NCI-H2196 (cell line): ENCODE data around the gene HERPUD2.
"Not testable (repeated sequence)": the region's sequence is repeated elsewhere in the genome, so short reads cannot be mapped to it uniquely, and the experiment has no call there.

ENCODE experiments used
- DNase-seq: peaks from one replicate; lab custom pipeline; 2025; ENCODE audit not compliant: unreplicated experiment; lab: John Stamatoyannopoulos, UW

The HERPUD2 gene

GRCh38 chr7:35714862-35715261 lies 19.9 kb upstream of the HERPUD2 start:
- DNase-seq: no peak

GRCh38 chr7:35714407-35714806 lies 19.5 kb upstream of the HERPUD2 start:
- DNase-seq: no peak

DNA sequence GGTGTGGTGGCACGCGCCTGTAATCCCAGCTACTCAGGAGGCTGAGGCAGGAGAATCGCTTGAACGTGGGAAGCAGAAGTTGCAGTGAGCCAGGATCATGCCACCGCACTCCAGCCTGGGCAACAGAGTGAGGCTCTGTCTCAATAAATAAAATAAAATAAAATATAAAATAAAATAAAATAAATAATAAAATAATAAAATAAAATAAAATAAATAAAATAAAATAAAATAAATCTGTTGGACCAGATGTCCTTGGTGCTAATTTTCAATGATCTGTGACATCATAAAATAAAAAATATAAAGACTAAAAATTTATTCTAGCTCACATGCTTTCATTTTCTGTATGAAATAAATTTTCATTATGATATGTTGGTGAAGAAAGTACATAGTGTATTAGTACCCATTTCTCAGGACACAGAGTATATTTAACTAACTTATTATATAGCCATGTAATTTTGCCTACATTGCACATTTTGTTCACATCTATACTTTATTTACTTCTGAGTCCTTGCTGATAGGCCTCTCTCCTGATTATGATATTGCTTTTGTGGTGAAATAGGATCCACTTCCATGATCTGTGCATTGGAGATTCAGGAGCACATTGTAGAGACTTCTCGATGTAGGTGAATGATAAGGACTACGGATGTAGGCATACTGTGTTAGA lies 17.8 kb upstream of the HERPUD2 start:
- no peak for DNase-seq

DNA sequence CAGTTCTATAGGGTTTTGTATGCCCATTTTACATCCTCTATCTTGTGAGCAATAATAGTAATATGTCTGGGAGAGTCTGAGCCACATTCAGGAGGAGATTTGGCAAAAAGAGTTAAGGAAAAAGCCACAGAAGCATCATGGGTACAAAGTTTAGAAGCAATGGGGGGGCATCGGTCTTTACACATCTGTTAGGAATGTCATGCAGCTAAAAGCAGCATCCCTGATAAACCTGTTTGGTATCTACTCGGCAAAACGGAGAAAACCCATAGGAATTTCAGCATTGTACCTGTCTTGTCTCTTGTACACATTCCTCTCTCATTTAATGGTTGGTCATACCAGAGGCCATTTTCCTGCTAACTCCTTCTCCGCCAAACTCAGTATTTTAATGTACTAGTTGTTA lies 12.5 kb upstream of the HERPUD2 start:
- DNase-seq: no peak

- DNase-seq: no peak
Measured at GRCh38 chr7:35705932-35706461, 11.1 kb upstream of the HERPUD2 start.

DNA sequence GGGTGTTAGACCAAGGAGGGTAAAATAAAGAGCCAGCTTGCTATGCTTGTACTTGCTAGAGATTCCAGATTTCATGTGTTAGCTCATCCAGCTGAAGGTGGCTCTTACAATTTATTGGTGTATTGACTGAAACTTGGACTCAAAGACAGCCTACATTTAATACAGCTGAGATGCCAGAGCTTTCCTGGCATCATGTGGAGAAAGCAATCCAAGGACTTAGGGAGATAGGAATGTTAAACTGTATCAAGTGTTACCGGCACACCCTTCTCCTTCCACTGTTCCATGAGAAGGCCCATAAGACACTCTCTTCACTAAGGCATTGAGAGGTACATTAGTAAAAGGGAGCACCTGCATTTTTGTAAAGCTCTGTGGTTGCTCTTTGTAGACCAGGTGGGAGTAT lies 9.3 kb upstream of the HERPUD2 start:
- DNase-seq: no peak

- no peak for DNase-seq
Measured at GRCh38 chr7:35702541-35702940, 7.6 kb upstream of the HERPUD2 start.

DNA sequence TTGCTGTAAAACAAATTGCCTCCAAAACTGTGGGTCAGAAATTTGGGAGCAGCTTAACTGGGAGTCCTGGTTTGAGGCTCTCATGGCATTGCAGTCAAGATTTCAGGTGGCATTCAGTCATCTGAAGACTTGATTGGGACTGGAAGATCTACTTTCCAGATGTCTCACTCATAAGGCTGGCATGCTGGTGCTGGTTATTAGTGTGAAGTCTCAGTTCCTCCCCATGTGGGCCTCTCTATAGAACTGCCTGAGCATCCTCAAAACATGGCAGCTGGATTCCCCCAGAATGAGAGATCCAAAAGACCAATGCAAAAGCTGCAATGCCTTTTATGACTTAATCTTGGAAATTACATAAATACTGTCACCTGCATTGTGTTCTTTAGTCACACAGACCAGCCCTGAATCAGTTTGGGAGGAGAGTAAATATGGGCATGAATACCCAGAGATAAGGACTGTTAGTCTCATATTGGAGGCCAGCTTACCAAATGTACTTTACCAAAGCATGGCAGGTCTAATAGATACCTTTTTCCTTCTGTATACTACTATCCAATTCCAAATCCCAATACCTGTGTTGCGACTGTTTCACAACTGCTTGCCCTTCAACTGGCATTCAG lies 6.5 kb upstream of the HERPUD2 start:
- DNase-seq: no peak

- no peak for DNase-seq
Measured at GRCh38 chr7:35700865-35701264, 5.9 kb upstream of the HERPUD2 start.

GRCh38 chr7:35700333-35700732 lies 5.4 kb upstream of the HERPUD2 start:
- DNase-seq: no peak

DNA sequence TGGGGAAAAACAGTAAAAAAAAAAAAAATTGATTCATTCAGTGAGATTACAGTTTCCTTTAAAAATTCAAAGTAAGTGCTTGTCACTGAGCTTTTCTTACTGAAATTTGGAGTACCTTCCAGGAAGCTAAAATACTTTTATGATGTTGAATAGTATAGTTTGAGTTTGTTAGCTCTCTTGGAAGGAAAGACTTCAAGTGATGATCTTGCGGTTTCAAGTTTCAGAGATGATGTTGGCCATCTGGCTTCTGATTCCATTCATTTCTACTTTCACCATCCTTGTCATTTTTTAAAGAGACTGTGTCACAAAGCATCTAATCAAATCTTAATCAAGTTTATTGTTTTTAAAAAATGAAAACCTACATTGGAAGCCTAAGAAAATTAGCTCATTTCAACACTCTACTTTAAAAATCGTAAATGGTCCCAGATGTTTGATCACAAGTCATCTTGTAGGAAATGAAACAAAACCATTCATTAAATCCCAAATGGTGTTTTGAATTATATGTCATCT lies 4.9 kb upstream of the HERPUD2 start:
- no peak for DNase-seq

GRCh38 chr7:35698382-35698781 lies 3.4 kb upstream of the HERPUD2 start:
- not testable (repeated sequence) for DNase-seq

- no peak for DNase-seq
Measured at GRCh38 chr7:35697414-35698175, 2.7 kb upstream of the HERPUD2 start.

GRCh38 chr7:35695987-35696386 lies 1.1 kb upstream of the HERPUD2 start:
- DNase-seq: no peak

DNA sequence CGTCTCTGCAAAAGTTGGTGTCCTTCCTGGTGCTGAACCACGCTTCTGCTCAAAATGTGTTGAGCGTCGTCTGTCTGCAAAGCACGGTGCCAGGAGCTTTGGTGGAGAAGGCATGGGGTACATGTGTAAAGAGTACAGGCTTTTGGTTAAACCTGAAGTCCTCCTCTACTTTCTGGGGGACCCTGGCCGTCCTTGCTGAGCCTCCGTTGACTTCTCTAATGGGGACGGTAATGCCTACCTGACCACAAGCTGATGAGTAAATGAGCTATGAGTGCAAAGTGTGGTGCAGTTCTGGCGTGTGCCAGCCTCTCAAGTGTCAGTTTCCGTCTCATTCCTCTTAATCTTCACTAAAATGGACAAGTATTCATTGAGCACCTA lies 527 bp upstream of the HERPUD2 start:
- no peak for DNase-seq

- peak; percentile 7 for DNase-seq
Measured at GRCh38 chr7:35694161-35694783, 663 bp downstream of the HERPUD2 start.

DNA sequence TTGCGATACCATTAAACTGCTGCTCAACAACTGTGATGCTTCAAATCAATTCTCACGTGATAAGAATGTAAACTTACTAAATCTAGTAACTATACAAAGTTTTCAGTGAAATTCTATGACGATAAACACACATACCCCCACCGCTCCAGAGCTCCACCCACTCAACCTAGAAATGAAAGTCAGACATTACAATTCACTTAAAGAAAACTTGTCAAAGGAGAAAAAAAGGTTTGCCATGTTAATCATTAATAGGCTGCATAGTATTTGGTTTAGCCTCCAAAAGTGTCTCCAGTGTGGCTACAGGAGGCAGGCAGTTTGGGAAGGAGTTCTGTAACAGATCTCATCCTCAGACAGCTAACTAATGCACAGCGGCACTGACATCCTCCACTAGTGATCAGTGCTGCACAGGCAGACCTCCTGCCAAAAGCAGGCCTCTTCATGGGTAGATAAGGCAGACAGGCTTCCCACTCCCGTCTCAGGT lies 3.1 kb downstream of the HERPUD2 start:
- no peak for DNase-seq

DNA sequence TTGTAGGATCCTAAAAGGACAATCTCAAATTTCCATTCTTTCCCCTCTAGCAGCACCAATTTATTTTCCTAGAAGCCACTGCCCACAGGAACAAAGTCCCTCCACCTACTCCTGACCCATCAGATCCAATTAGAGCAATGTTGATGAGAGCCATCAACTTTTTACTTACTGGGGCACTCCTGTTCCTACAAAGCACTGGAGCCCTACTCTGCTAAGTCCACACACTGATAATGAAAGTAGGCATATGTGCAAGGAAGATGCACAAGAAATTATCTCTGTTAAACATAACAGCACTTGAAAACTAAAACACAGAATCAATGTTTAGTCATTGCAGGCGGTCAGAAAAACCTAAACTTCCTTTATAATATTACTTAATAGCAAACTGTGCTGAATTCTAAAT lies 3.6 kb downstream of the HERPUD2 start:
- no peak for DNase-seq

DNA sequence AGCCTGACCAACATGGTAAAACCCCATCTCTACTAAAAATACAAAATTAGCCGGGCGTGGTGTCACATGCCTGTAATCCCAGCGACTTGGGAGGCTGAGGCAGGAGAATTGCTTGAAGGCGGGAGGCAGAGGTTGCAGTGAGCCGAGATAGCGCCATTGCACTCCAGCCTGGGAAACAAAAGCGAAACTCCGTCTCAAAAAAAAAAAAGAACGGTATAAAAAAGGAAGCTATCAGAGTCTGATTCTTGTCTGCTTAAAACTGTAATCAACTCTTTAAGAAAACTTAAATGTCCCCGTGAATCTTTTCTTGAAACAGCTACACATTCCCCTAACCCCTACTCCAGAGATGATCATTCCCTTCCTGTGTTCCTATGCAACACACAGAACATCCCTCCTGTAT lies 4.3 kb downstream of the HERPUD2 start:
- DNase-seq: not testable (repeated sequence)

DNA sequence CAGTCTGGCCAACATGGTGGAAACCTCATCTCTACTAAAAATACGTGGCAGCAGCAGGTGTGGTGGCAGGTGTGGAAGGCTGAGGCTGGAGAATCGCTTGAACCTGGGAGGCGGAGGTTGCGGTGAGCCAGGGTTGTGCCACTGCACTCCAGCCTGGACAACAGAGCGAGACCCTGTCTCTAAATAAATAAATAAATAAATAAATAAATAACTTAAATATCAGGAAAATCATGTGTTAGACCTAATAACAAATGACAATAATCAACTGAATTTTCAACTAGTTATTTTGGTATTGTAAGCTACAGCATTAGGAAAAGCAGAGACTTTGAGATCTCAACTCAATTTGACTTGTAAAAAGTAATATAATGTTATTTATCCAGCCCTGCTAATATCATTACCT lies 9.2 kb downstream of the HERPUD2 start:
- no peak for DNase-seq
